Left colon (tissue), 2 donors: ENCODE data around the gene FHOD1. TPM values are rescaled to one million over a fixed set of nuclear protein-coding genes. Genes with fewer than 3 reads are reported as not detected.

Experiments
- ATAC-seq: fragments of 200-7000 bp; cut with Tn5 transposase; one replicate; pipeline ENCODE4 v1.9.1; 2020; ENCODE audit warnings: mild to moderate bottlenecking, moderate library complexity
- DNase-seq, 2 donors: peaks; one replicate each; pipeline ENCODE4 v3.0.0-alpha.2; 2020
- intact Hi-C, 2 donors: fragments of 100-400 bp; cut with DNase I in 1 of 2; cut with micrococcal nuclease in 1 of 2; formaldehyde crosslinking; loops; one replicate each; pipeline versions ENCODE4 v1.11.2 to v1.14.0; 2022; cut with DNase I, micrococcal nuclease
- long read RNA-seq: library from polyadenylated mRNA; unstranded; transcript quantifications from one replicate; pipeline ENCODE4 v2.0.0, GENCODE V29; 2021
- total RNA-seq, 2 donors: library from RNA; stranded (reverse); fragmentation: NEBNext Ultra II Directional; extraction: Animal tissue kit (Norgen Biotek cat#: 25700); gene quantifications; one replicate each; pipeline ENCODE4 v1.2.1, GENCODE V29; 2021
- donor health status: DM: no; HTN: no; CAD: no.
- donor health status: DM: yes; HTN: yes; CAD: no.

Gene FHOD1
- total RNA-seq, result 10 to 100 TPM; 29.7 to 42.7 TPM
- long read RNA-seq, partial matches to known transcripts, result 7 of 13 reads
- long read RNA-seq, other reads (novel, unspliced or antisense), result 6 of 13 reads

- intact Hi-C loops, result no loop called here
- ATAC-seq (peak; percentile 79), DNase-seq (peak; percentile 98 to 99)
Observed at GRCh38 chr16:67247192-67248072, at the start of gene FHOD1. Gene FHOD1 (minus strand): TSS chr16:67247481. CDS start chr16:67247410, 71 bp downstream.

DNA sequence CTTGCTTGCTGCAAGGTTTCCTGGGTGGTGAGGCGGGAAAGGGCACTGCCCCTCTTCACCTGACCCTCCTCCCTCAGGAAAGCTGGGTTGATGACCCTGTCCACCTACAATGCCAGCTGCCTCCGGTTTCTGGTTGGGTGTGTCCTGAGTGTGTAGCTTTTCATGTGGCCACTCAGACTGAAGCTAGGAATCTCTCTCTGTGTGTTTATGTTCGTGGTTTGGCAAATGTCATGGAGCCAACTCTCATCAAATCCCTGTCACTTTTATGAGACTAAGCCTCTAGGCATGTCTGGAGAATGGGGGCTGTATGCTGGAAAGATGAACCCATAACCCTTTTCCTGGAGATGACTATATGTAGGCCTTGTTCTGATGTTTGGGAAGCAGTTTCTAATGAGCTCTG is 49.1 kb upstream of the FHOD1 start:
- no peak for DNase-seq
- ATAC-seq, result peak; percentile 17
- intact Hi-C loops, result no loop called here

DNA sequence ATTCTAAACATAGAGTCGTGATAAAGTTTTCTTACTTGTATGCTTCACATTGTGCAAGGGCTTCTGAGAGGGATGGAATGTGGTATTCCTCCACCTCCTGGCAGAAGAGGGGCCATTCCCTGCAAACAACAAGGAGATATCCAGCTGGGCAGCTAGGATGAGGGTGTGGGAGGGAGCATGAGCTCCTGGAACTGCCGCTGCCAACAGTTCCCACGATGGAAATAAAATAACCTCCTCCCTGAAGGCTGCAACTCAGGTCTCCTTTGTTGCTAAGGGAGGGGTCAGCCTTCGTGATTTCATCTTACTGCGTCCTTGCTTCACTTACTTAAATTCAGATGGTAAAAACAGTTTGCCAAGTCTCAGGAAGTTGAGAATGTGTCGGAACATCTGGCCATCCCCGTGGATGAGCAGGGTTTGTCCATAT is 47.7 kb upstream of the FHOD1 start:
- DNase-seq (no peak), ATAC-seq (no peak)
- intact Hi-C loops, result no loop called here

- intact Hi-C loops, result no loop called here
- ATAC-seq, result no peak
- DNase-seq, result no peak
Observed at GRCh38 chr16:67294171-67294757, 47.0 kb upstream of the FHOD1 start.

DNA sequence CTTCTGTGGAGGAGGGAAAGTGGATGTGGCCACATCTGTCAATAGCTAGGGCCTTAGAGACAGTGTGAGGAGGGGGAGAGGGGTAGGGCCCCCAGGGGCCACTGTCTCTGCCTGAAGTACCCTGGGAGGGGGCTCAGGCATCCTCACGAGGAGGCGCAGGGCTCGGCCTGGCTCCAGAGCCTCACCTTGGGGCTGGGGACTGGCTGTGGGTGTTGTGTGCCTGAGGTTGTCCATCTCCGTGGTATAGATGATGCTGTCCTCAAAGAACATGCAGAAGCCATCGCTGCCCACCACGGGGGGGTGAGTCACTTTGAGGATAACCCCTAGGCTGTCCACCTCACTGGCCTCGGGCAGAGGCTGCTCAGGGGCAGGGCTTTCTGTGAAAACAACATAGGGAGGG is 44.2 kb upstream of the FHOD1 start:
- intact Hi-C loops, result no loop called here
- DNase-seq, result no peak
- no peak for ATAC-seq

GRCh38 chr16:67287960-67288359 is 40.7 kb upstream of the FHOD1 start:
- no peak for DNase-seq
- intact Hi-C loops, result no loop called here
- ATAC-seq, result no peak

DNA sequence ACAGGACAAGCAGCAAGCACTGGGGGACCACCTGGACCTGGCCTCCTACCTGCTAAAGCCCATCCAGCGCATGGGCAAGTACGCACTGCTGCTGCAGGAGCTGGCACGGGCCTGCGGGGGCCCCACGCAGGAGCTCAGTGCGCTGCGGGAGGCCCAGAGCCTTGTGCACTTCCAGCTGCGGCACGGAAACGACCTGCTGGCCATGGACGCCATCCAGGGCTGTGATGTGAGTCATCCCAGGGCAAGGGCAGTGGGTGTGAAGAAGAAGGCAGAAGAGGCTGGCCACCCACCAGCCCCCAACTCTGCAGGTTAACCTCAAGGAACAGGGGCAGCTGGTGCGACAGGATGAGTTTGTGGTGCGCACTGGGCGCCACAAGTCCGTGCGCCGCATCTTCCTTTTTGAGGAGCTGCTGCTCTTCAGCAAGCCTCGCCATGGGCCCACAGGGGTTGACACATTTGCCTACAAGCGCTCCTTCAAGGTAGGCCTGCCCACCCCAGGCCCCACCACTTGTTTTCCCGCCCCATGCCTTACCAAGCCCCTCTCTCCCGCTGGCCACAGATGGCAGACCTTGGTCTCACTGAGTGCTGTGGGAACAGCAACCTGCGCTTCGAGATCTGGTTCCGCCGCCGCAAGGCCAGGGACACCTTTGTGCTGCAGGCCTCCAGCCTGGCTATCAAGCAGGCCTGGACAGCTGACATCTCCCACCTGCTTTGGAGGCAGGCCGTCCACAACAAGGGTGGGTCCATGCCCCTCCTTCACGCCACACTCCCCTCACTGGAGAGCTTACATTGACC is 39.4 kb upstream of the FHOD1 start:
- intact Hi-C loops, result no loop called here
- no peak for ATAC-seq
- no peak for DNase-seq

DNA sequence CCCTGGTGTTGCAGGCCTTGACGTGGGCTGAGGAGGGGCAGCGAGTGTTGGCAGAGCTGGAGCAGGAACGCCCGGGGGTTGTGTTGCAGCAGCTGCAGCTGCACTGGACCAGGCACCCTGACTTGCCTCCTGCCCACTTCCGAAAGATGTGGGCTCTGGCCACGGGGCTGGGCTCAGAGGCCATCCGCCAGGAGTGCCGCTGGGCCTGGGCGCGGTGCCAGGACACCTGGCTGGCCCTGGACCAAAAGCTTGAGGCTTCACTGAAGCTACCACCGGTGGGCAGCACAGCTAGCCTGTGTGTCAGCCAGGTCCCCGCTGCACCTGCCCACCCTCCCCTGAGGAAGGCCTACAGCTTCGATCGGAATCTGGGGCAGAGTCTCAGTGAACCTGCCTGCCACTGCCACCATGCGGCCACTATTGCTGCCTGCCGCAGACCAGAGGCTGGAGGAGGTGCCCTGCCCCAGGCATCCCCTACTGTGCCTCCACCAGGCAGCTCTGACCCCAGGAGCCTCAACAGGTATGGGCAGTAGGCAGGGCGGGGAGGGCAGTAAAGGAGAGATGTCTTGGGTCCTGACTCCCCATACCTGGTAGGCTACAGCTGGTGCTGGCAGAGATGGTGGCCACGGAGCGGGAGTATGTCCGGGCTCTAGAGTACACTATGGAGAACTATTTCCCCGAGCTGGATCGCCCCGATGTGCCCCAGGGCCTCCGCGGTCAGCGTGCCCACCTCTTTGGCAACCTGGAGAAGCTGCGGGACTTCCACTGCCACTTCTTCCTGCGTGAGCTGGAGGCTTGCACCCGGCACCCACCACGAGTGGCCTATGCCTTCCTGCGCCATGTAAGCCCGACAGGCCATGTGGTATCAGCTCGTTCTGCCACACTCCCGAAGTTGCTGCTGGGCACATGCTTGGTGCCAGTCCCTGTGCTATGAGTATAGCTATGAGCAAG is 37.7 kb upstream of the FHOD1 start:
- intact Hi-C loops, result no loop called here
- DNase-seq, result peak in 1 of 2 donors; percentile 53
- ATAC-seq, result peak; percentile 89

DNA sequence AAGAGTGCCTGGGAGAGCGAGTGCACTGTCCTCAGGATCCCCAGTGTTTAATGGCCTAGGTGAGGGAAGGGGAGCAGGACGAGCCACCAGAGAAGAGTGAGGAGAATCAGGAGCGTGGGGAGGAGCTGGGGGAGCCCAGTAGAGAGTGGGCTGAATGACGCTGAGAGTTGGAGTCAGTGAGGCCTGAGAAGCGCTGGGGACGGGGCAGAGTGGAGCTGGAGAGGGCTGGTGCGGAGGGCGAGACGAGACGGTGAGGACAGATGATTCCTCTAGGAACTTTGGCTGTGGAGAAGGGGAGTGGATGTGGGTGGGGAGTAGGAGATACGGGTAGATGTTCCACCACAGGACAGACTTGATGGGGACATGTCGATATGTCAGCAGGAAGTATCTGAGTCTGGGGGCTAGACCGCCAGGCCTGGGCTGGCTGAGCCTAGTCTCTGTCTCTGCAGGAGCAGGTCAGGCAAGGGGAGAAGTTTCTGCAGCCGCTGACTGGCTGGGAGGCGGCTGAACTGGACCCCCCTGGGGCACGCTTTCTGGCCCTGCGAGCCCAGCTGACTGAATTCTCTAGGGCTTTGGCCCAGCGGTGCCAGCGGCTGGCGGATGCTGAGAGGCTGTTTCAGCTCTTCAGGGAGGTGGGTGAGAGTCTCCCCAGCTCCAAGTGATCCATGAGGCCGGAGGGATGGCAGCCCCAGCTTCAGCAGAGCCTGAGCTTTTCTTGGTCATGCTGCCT is 36.7 kb upstream of the FHOD1 start:
- intact Hi-C loops, result no loop called here
- ATAC-seq (no peak), DNase-seq (no peak)

GRCh38 chr16:67283039-67283825 is 36.0 kb upstream of the FHOD1 start:
- intact Hi-C loops, result no loop called here
- DNase-seq (no peak), ATAC-seq (no peak)

DNA sequence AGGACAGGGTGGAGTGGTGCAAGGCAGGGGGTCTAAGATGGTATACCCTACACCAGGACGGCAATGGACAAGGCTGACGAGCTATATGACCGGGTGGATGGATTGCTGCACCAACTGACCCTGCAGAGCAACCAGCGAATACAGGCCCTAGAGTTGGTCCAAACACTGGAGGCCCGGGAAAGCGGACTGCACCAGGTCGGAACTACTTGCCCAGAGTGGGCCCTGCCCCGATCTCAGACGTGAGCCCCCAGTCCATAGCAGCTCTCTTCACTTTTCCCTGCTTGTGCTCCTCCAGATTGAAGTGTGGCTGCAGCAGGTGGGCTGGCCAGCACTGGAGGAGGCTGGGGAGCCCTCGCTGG is 35.1 kb upstream of the FHOD1 start:
- ATAC-seq (no peak), DNase-seq (no peak)
- intact Hi-C loops, result no loop called here

DNA sequence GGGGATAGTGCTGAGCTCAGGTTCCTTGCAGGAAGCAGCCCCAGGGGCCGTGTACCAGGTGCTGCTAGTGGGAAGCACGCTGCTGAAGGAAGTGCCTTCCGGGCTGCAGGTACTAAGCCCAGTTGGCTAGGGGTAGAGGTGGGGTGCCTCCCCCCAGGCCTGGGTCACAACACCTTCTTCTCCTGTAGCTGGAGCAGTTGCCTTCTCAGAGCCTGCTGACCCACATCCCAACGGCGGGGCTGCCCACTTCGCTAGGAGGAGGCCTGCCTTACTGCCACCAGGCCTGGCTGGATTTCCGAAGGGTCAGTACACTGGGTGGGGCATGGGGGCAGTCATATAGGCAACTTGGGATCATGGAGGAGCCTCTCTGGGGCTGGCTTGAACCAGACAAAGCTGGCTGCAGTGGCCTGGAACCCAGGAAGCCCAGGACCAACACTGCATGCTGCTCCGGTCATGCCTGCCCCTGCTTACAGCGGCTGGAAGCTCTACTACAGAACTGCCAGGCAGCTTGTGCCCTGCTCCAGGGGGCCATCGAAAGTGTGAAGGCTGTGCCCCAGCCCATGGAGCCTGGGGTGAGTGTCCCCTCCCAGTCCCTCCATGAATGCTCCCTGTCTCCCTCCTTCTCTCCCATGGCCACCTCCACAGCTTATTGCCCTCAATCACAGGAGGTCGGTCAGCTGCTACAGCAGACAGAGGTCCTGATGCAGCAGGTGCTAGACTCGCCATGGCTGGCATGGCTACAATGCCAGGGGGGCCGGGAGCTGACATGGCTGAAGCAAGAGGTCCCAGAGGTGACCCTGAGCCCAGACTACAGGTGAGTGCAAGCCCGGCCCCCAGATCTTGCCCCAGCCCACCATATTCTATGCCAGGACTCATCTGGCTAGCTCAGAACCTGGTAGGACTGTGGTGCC is 34.5 kb upstream of the FHOD1 start:
- no peak for DNase-seq
- no peak for ATAC-seq
- intact Hi-C loops, result no loop called here

- ATAC-seq (no peak), DNase-seq (no peak)
- intact Hi-C loops, result no loop called here
Observed at GRCh38 chr16:67280090-67281015, 33.1 kb upstream of the FHOD1 start.

- DNase-seq (peak; percentile 67 to 84), ATAC-seq (peak; percentile 94)
- intact Hi-C loops, result no loop called here
Observed at GRCh38 chr16:67279296-67280089, 32.2 kb upstream of the FHOD1 start, which contains the start of gene PLEKHG4. Gene PLEKHG4 (plus strand): TSS chr16:67279532. CDS start chr16:67280045, 513 bp downstream.
